ENCODE measurements around the gene DLGAP1. TPM values are rescaled to one million over a fixed set of nuclear protein-coding genes. Genes with fewer than 3 reads are reported as not detected.
"Not testable (repeated sequence)": the region's sequence is repeated elsewhere in the genome, so short reads cannot be mapped to it uniquely, and the experiment has no call there.

DLGAP1 gene
- not detected for total RNA-seq
- polyA plus RNA-seq = not detected
- 0 to 0.06 (median 0) reads per million in 6 experiments for total RNA-seq

DNA sequence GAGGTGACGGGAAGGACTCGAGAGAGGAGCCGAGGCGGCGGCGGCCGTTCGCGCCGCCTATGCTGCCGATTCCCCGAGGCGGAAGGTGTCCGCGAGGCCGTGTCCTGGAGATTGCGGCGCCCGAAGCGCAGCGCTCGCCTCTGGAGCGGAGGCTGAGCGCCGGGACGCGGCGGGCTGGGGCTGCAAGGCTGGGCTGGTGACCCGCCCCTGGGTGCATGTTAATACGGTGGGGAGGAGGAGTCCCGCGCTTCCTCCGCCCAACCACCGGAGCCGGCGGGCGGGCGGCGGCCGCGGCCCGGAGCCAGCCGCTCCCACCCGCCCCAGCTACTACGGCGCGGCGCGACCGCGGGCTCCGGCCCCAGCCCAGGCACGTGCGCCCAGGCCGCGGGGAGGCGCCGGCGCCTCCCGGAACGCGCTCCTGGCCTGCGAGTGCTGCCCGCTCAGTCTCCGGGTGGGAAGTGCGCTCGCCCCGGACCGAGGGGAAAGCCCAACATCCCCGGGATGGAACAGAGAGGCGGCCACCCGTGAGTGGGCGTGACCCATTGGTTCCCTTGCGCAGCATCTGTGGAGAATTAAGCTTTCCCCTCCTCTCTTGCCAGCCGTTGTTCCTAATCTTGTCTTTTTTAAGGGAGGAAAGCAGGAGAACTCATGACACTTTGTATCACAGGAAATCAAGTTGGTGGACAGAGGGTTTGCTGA is at the start of gene DLGAP1:
TSS of gene DLGAP1 (minus strand) at position 195 of the 699 bp plus-strand sequence.
- no peak for DNase-seq
- ATAC-seq = no peak
- Mint-ChIP-seq H3K4me3 (peak within 1 kb of the TSS in 1 of 10 donors; percentile 25), H3K9me3 (peaks cover 0 to 21% (median 12%) of the 10 kb centered on the region in 9 donors), H3K27me3 (peaks cover 13 to 45% (median 24%) of the 10 kb centered on the region in 5 donors), H3K27ac (no peak within 1 kb of the TSS), H3K4me1 (peaks cover 0 to 7% (median 2%) of the 10 kb centered on the region in 4 donors), H3K36me3 (peaks cover 5 to 9% (median 6%) of the 10 kb centered on the region in 3 donors)
- POLR2A ChIA-PET = no interaction called here

- peaks cover 0 to 24% (median 9%) of the 10 kb centered on the region in 9 donors for H3K9me3 Mint-ChIP-seq
- H3K36me3 Mint-ChIP-seq, H3K4me3 Mint-ChIP-seq, H3K27ac Mint-ChIP-seq, H3K4me1 Mint-ChIP-seq, POLR2A ChIA-PET, H3K27me3 Mint-ChIP-seq, ATAC-seq, DNase-seq: not testable (repeated sequence)
Observed at GRCh38 chr18:4494703-4495284, 39.7 kb upstream of the DLGAP1 start.

- DNase-seq (no peak), ATAC-seq (no peak)
- Mint-ChIP-seq H3K27me3 (no peaks in the 10 kb centered on the region), H3K9me3 (peaks cover 0 to 10% (median 3%) of the 10 kb centered on the region in 9 donors), H3K27ac (no peak overlapping the region), H3K4me1 (no peaks in the 10 kb centered on the region), H3K4me3 (no peak overlapping the region), H3K36me3 (no peaks in the 10 kb centered on the region)
- POLR2A ChIA-PET = no interaction called here
Observed at GRCh38 chr18:4468511-4468910, 13.4 kb upstream of the DLGAP1 start.

- POLR2A ChIA-PET = no interaction called here
- Mint-ChIP-seq H3K27ac (no peak overlapping the region), H3K36me3 (peaks cover 5 to 16% (median 6%) of the 10 kb centered on the region in 3 donors), H3K27me3 (peaks cover 13 to 52% (median 28%) of the 10 kb centered on the region in 5 donors), H3K4me1 (peaks cover 0 to 7% (median 2%) of the 10 kb centered on the region in 4 donors), H3K4me3 (no peak overlapping the region), H3K9me3 (peaks cover 0 to 19% (median 12%) of the 10 kb centered on the region in 9 donors)
- peak in 1 of 10 donors; percentile 62 for DNase-seq
- ATAC-seq = no peak
Observed at GRCh38 chr18:4454537-4455112, 482 bp downstream of the DLGAP1 start.

- POLR2A ChIA-PET = no interaction called here
- peaks cover 3 to 17% (median 9%) of the 10 kb centered on the region in 9 donors for H3K9me3 Mint-ChIP-seq
- peaks cover 13 to 52% (median 27%) of the 10 kb centered on the region in 5 donors for H3K27me3 Mint-ChIP-seq
- peaks cover 0 to 7% (median 2%) of the 10 kb centered on the region in 4 donors for H3K4me1 Mint-ChIP-seq
- peaks cover 5 to 17% (median 6%) of the 10 kb centered on the region in 3 donors for H3K36me3 Mint-ChIP-seq
- DNase-seq = no peak
- ATAC-seq = no peak
- H3K27ac Mint-ChIP-seq = no peak overlapping the region
- H3K4me3 Mint-ChIP-seq = no peak overlapping the region
Observed at GRCh38 chr18:4453874-4454536, 1.1 kb downstream of the DLGAP1 start.

- Mint-ChIP-seq H3K36me3 (peaks cover 5 to 17% (median 6%) of the 10 kb centered on the region in 3 donors), H3K4me1 (peaks cover 0 to 7% (median 2%) of the 10 kb centered on the region in 4 donors), H3K27ac (no peak overlapping the region), H3K4me3 (no peak overlapping the region), H3K27me3 (peaks cover 13 to 52% (median 24%) of the 10 kb centered on the region in 5 donors), H3K9me3 (peaks cover 1 to 17% (median 9%) of the 10 kb centered on the region in 9 donors)
- no peak for DNase-seq
- no peak for ATAC-seq
- POLR2A ChIA-PET = no interaction called here
Observed at GRCh38 chr18:4453567-4453873, 1.6 kb downstream of the DLGAP1 start.

DNA sequence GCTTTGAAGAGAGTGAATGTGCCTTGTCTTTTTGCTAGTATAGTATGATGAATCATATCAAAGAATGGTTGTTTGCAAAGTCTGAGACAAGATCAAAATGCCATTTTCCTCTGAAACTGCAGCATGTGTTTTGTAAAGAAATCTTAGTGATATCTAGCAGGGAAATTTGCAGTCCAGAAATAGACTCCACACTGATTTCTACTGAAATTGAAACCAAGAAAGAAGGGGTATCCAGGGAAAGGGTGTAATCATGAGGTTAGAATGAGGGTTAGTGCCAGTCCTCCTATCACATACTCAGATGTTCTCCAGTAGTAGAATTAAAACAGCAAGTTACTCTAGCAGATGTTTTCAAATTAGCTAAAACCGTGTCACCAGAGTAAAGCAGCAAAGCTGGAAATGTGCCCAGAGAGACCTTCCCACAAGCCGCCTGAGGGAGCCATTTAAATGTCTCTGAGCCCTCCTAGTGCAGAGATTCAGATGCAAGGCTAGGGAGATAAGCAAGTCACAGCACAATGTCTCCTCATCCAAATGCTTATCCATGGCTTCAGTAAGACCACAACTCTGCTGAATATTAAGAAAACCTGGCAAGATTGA is 4.9 kb downstream of the DLGAP1 start:
- peaks cover 0 to 11% (median 4%) of the 10 kb centered on the region in 3 donors for H3K36me3 Mint-ChIP-seq
- DNase-seq (no peak), ATAC-seq (no peak)
- peaks cover 0 to 17% (median 8%) of the 10 kb centered on the region in 9 donors for H3K9me3 Mint-ChIP-seq
- H3K27ac Mint-ChIP-seq = no peak overlapping the region
- POLR2A ChIA-PET = no interaction called here
- no peak overlapping the region for H3K4me3 Mint-ChIP-seq
- H3K4me1 Mint-ChIP-seq = peaks cover 0 to 3% (median 1%) of the 10 kb centered on the region in 4 donors
- peaks cover 8 to 38% (median 18%) of the 10 kb centered on the region in 5 donors for H3K27me3 Mint-ChIP-seq

DNA sequence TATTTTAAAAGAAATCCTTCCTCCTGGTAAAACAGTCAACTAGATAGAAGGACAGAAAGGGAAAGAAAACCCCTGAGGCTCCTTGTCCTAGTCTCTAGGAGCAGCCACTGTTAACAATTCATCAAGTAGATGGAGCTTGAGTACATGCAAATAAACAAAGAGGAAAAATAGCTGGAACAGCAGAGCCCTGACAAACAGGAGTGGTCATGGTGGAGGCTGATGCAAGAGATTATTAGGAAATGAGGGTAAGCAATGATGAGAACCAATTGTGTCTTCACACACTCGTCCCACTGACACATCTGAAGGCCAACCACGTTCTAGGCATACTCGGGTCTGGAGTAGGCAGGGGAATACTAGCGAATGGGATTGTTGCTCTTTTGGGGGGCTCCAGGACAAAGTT is 9.2 kb downstream of the DLGAP1 start:
- Mint-ChIP-seq H3K9me3 (peaks cover 0 to 14% (median 4%) of the 10 kb centered on the region in 9 donors), H3K27ac (no peak overlapping the region), H3K4me1 (no peaks in the 10 kb centered on the region), H3K4me3 (no peak overlapping the region), H3K27me3 (peaks cover 0 to 13% (median under 1%) of the 10 kb centered on the region in 5 donors), H3K36me3 (peaks cover 0 to 11% (median 0%) of the 10 kb centered on the region in 3 donors)
- DNase-seq (no peak), ATAC-seq (no peak)
- POLR2A ChIA-PET = no interaction called here

GRCh38 chr18:4444306-4444705 is 10.8 kb downstream of the DLGAP1 start:
- Mint-ChIP-seq H3K9me3 (peaks cover 0 to 13% (median 3%) of the 10 kb centered on the region in 9 donors), H3K36me3 (no peaks in the 10 kb centered on the region), H3K27me3 (no peaks in the 10 kb centered on the region), H3K27ac (no peak overlapping the region), H3K4me3 (no peak overlapping the region), H3K4me1 (no peaks in the 10 kb centered on the region)
- POLR2A ChIA-PET = no interaction called here
- no peak for ATAC-seq
- no peak for DNase-seq

GRCh38 chr18:4441098-4441497 is 14.0 kb downstream of the DLGAP1 start:
- H3K36me3 Mint-ChIP-seq = no peaks in the 10 kb centered on the region
- no peak overlapping the region for H3K27ac Mint-ChIP-seq
- no peaks in the 10 kb centered on the region for H3K27me3 Mint-ChIP-seq
- H3K4me1 Mint-ChIP-seq = no peaks in the 10 kb centered on the region
- ATAC-seq = no peak
- POLR2A ChIA-PET = no interaction called here
- no peak for DNase-seq
- peaks cover 0 to 6% (median 3%) of the 10 kb centered on the region in 9 donors for H3K9me3 Mint-ChIP-seq
- H3K4me3 Mint-ChIP-seq = no peak overlapping the region

- no peak for ATAC-seq
- Mint-ChIP-seq H3K4me1 (no peaks in the 10 kb centered on the region), H3K27ac (peak overlapping the region in 1 of 10 donors; percentile 50), H3K9me3 (peaks cover 0 to 4% (median 2%) of the 10 kb centered on the region in 9 donors), H3K4me3 (no peak overlapping the region), H3K27me3 (no peaks in the 10 kb centered on the region), H3K36me3 (no peaks in the 10 kb centered on the region)
- no peak for DNase-seq
- POLR2A ChIA-PET = no interaction called here
Observed at GRCh38 chr18:4438938-4439337, 16.2 kb downstream of the DLGAP1 start.

DNA sequence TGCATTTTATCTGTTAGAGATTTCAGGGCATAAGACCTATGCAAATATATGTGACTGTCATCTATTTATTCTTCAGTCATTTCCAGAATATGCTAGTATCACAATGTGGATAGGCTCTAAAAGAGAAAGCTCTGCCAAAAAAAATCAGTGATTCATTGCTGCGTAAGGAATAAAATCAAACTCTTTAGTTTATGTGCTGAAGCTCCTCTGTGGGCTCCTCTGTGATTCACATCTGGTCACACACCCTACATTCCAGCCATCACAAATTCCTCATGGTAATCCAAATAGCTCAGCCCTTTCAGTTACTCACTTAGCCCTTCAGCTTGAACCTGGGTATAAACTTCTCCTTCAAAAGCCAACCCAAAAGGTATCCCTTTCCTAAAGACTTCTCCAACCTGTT is 21.4 kb downstream of the DLGAP1 start:
- H3K27me3 Mint-ChIP-seq = no peaks in the 10 kb centered on the region
- peaks cover 0 to 10% (median 2%) of the 10 kb centered on the region in 9 donors for H3K9me3 Mint-ChIP-seq
- no peak overlapping the region for H3K27ac Mint-ChIP-seq
- POLR2A ChIA-PET = no interaction called here
- ATAC-seq (no peak), DNase-seq (no peak)
- H3K4me1 Mint-ChIP-seq = no peaks in the 10 kb centered on the region
- no peaks in the 10 kb centered on the region for H3K36me3 Mint-ChIP-seq
- H3K4me3 Mint-ChIP-seq = no peak overlapping the region
